GM23338 (cell line): ENCODE measurements around the gene EED. TPM values are rescaled to one million over a fixed set of nuclear protein-coding genes. Genes with fewer than 3 reads are reported as not detected.

ENCODE experiments used
- ATAC-seq: fragments of 200-7000 bp; cut with Tn5 transposase; 3 replicates; pipeline ENCODE4 v1.9.1; 2020
- DNase-seq: peaks from one replicate; pipeline ENCODE4 v3.0.0-alpha.2; 2015; ENCODE audit warnings: low spot score
- H2AFZ ChIP-seq: fragments of 200-600 bp; sonication (generic); 2 replicates; pipeline ENCODE4 v1.8.0; 2016; ENCODE audit warnings: antibody characterized with exemption, mild to moderate bottlenecking, moderate library complexity
- H3F3A ChIP-seq: fragments of 200-600 bp; sonication (generic); replicated peaks from 2 replicates; pipeline ENCODE4 v1.8.0; 2017; ENCODE audit warnings: antibody characterized with exemption, mixed run types, low read depth
- H3K27ac ChIP-seq: fragments of 200-600 bp; sonication (generic); 2 replicates; pipeline ENCODE4 v1.6.1; 2016; ENCODE audit warnings: low read depth
- H3K27me3 ChIP-seq: fragments of 200-600 bp; sonication (generic); 2 replicates; pipeline ENCODE4 v1.8.0; 2016; ENCODE audit warnings: mild to moderate bottlenecking, mixed run types, moderate library complexity; ENCODE audit not compliant: insufficient read depth
- H3K36me3 ChIP-seq: fragments of 200-600 bp; sonication (generic); 2 replicates; pipeline ENCODE4 v1.8.0; 2016; ENCODE audit warnings: mild to moderate bottlenecking; ENCODE audit not compliant: insufficient read depth
- H3K4me1 ChIP-seq: fragments of 200-600 bp; sonication (generic); 2 replicates; pipeline ENCODE4 v1.8.0; 2016; ENCODE audit warnings: mild to moderate bottlenecking, moderate library complexity; ENCODE audit not compliant: insufficient read depth
- H3K4me2 ChIP-seq: fragments of 200-600 bp; sonication (generic); 2 replicates; pipeline ENCODE4 v1.7.1; 2017; ENCODE audit warnings: mixed run types
- H3K4me3 ChIP-seq: fragments of 200-600 bp; sonication (generic); 2 replicates; pipeline ENCODE4 v1.6.1; 2016; ENCODE audit warnings: mixed run types
- H3K79me2 ChIP-seq: fragments of 200-600 bp; sonication (generic); replicated peaks from 2 replicates; pipeline ENCODE4 v1.8.0; 2017; ENCODE audit warnings: mild to moderate bottlenecking; ENCODE audit not compliant: insufficient read depth
- H3K9me2 ChIP-seq: fragments of 200-600 bp; sonication (generic); 2 replicates; pipeline ENCODE4 v1.8.0; 2017; ENCODE audit not compliant: insufficient read depth
- H4K20me1 ChIP-seq: fragments of 200-600 bp; sonication (generic); replicated peaks from 2 replicates; pipeline ENCODE4 v1.8.0; 2017; ENCODE audit warnings: mild to moderate bottlenecking; ENCODE audit not compliant: insufficient read depth
- H3K27ac Mint-ChIP-seq: 2 replicates; pipeline ENCODE4 v1.8.0; 2020; ENCODE audit warnings: inconsistent platforms, mild to moderate bottlenecking, moderate library complexity, mixed read lengths
- H3K27me3 Mint-ChIP-seq: 3 replicates; pipeline ENCODE4 v1.8.0; 2022; ENCODE audit warnings: low read depth, mild to moderate bottlenecking, moderate library complexity, mixed read lengths, inconsistent platforms; ENCODE audit not compliant: insufficient read depth, poor library complexity
- H3K36me3 Mint-ChIP-seq: 3 replicates; pipeline ENCODE4 v1.8.0; 2021; ENCODE audit warnings: low read depth, mild to moderate bottlenecking, inconsistent platforms, moderate library complexity, mixed read lengths
- H3K4me1 Mint-ChIP-seq: 3 replicates; pipeline ENCODE4 v1.8.0; 2020; ENCODE audit warnings: mild to moderate bottlenecking, inconsistent platforms, mixed read lengths
- H3K4me3 Mint-ChIP-seq: 3 replicates; pipeline ENCODE4 v1.8.0; 2021; ENCODE audit warnings: moderate library complexity, mild to moderate bottlenecking, inconsistent platforms, mixed read lengths
- H3K9me3 Mint-ChIP-seq: 3 replicates; pipeline ENCODE4 v1.8.0; 2020; ENCODE audit warnings: moderate library complexity, mild to moderate bottlenecking, inconsistent platforms, mixed read lengths
- CREB1 ChIP-seq: fragments of 250-450 bp; sonication (Bioruptor Pico); IDR thresholded peaks from 2 replicates; pipeline ENCODE4 v1.5.0; 2020; ENCODE audit warnings: low read depth, mild to moderate bottlenecking, moderate library complexity
- CTCF ChIP-seq, 2 experiments: fragments of 200-600 bp in 1 of 2; sonication (generic) in 1 of 2; conservative IDR thresholded peaks; 2 replicates each; pipeline versions ENCODE4 v1.5.1 to v1.6.1; 2016 to 2017; ENCODE audit warnings: antibody characterized with exemption in 2 of 2, low read depth in 2 of 2, mild to moderate bottlenecking in 2 of 2, moderate library complexity in 1 of 2
- ETS1 ChIP-seq: IDR thresholded peaks from 2 replicates; pipeline ENCODE4 v1.6.1; 2016; ENCODE audit warnings: antibody characterized with exemption
- EZH2 ChIP-seq: fragments of 200-600 bp; sonication (generic); IDR thresholded peaks from one replicate; pipeline ENCODE4 v1.8.0; 2017; ENCODE audit warnings: antibody characterized with exemption, mild to moderate bottlenecking, low read depth; ENCODE audit not compliant: unreplicated experiment
- EZH2phosphoT487 ChIP-seq: fragments of 200-600 bp; sonication (generic); IDR thresholded peaks from one replicate; pipeline ENCODE4 v1.8.1; 2018; ENCODE audit warnings: antibody characterized with exemption; ENCODE audit not compliant: unreplicated experiment
- JUNB ChIP-seq: IDR thresholded peaks from one replicate; pipeline ENCODE4 v1.6.1; 2016; ENCODE audit warnings: antibody characterized with exemption; ENCODE audit not compliant: unreplicated experiment
- NANOG ChIP-seq: IDR thresholded peaks from 2 replicates; pipeline ENCODE4 v1.6.1; 2016; ENCODE audit warnings: antibody characterized with exemption, borderline replicate concordance
- REST ChIP-seq: IDR thresholded peaks from one replicate; pipeline ENCODE4 v1.6.1; 2018; ENCODE audit warnings: antibody characterized with exemption; ENCODE audit not compliant: unreplicated experiment
- ZNF114 ChIP-seq: fragments of 250-450 bp; sonication (Bioruptor Pico); IDR thresholded peaks from 2 replicates; pipeline ENCODE4 v1.5.0; 2020; ENCODE audit warnings: mild to moderate bottlenecking, moderate library complexity
- ZNF331 ChIP-seq: fragments of 250-450 bp; sonication (Bioruptor Pico); IDR thresholded peaks from 2 replicates; pipeline ENCODE4 v1.5.0; 2020; ENCODE audit warnings: low read depth, mild to moderate bottlenecking, moderate library complexity
- polyA plus RNA-seq: library from polyadenylated mRNA; unstranded; fragments of >200 nt; fragmentation: Nextera tagmentation; extraction: Ambion mirVana; gene quantifications from 2 replicates; pipeline ENCODE4 v1.2.1, GENCODE V29; 2016
- total RNA-seq: library from RNA; depleted of rRNA; stranded (reverse); fragments of >200 nt; shearing (Covaris generic); gene quantifications from 2 replicates; pipeline ENCODE4 v1.2.3, GENCODE V29; 2014

Gene EED
- total and polyA plus RNA-seq, 2 experiments from 2014 or later, result 26.7 to 29.7 TPM

- Histone ChIP-seq H3K27me3 (no peaks in the 10 kb centered on the region), H3K4me1 (no peaks in the 10 kb centered on the region), H3K4me2 (no peak overlapping the region), H4K20me1 (no peaks in the 10 kb centered on the region), H3K4me3 (no peak overlapping the region), H2AFZ (no peak overlapping the region), H3F3A (no peaks in the 10 kb centered on the region), H3K79me2 (no peaks in the 10 kb centered on the region), H3K36me3 (no peaks in the 10 kb centered on the region), H3K9me2 (no peaks in the 10 kb centered on the region; the same call in 1 of the 2 replicates), H3K27ac (no peak overlapping the region)
- Mint-ChIP-seq H3K27ac (no peak overlapping the region), H3K4me1 (peaks cover 2% of the 10 kb centered on the region; the same call in 2 of the 3 replicates), H3K4me3 (no peak overlapping the region), H3K36me3 (no peaks in the 10 kb centered on the region), H3K27me3 (no peaks in the 10 kb centered on the region), H3K9me3 (peaks cover 9% of the 10 kb centered on the region; the same call in 1 of the 3 replicates)
- TF ChIP-seq CTCF (conservative IDR thresholded peaks at IDR 0.05; ENCODE audit: low read depth in 2 of 2) (no peak), CREB1 (no peak), EZH2 (no peak), EZH2phosphoT487 (no peak), ZNF331 (CRISPR knock-in tag) (no peak), REST (no peak), NANOG (no peak), JUNB (no peak), ZNF114 (CRISPR knock-in tag) (no peak), ETS1 (no peak)
- DNase-seq (no peak), ATAC-seq (no peak)
Observed at GRCh38 chr11:86219311-86220193, 25.0 kb upstream of the EED start.
